ENCODE results near the gene YKT6.

GRCh38 chr7:44242091-44242490 is 41.3 kb downstream of the YKT6 start:
- TF ChIP-seq POLR2AphosphoS5 (IDR thresholded peaks at IDR 0.05) (no peak), EP300 (IDR thresholded peaks at IDR 0.05; ENCODE audit: low read depth) (no peak)

Measured in transverse colon (tissue), 3 donors.